Metanephros (tissue), 1 donor: ENCODE measurements around the gene LARP4B. TPM values are rescaled to one million over a fixed set of nuclear protein-coding genes. Genes with fewer than 3 reads are reported as not detected.

Source experiments
- total RNA-seq: library from RNA; depleted of rRNA; stranded (reverse); fragments of >200 nt; gene quantifications from one replicate; pipeline ENCODE4 v1.2.3, GENCODE V29; 2014

LARP4B gene
- total RNA-seq, result 45.3 TPM

DNA sequence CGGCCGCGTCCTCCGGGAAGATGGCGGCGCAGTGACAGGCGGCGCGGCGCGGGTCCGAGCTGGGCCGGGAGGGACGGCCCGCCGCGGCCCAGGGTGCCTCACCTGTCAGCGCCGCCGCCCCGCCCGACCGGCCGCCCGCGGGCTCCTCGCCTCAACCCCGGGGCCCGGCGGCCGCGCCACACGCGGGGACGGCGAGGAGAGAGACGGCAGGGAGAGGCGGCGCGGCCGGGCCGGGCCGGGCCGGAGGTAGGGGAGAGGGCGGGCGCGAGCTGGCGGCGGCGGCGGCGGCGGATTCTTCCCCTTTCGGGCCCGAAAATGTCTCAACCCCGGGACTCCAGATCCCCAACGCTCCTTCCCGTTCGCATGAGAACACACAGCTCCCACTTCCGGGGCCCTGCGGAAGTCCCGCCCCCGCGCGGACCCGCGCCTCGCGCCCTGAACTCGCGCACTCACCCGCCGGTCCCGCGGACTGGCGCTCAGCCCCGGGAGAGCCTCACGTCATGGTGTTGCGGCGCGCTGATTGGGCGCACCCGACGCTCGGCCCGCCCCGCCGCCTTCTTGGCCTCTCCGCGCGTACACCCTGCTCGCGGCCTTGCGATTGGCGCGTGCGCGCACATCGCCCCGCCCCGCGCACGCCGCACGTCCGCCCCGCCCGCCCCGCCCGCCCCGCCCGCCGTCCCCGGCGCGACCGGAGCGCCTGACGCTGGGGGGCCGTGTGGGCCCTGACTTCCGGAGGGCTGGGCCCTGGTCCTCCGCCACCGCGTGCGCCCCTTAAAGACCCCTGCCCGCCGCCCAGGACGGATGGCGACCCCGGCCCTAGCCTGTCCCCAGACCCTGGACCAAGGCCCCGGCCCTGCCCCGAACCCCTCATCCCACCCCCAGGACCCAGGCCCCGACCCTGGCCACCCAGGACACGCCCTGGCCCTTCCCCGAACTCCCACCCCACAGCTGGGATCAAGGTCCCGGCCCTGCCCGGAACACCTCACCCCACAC lies at the start of gene LARP4B:
TSS of gene LARP4B (minus strand) at position 380 of the 993 bp plus-strand sequence. CDS start 45,984 bp downstream, outside the sequence.

Other genes with a start within 250 kb of the LARP4B start
- 34.3 TPM for gene DIP2C, start 242.0 kb downstream of the LARP4B start, total RNA-seq
- gene GTPBP4, start 56.7 kb upstream of the LARP4B start, total RNA-seq, result 20.1 TPM
- not detected for gene IDI2, start 94.2 kb upstream of the LARP4B start, total RNA-seq
- gene IDI1, start 117.4 kb upstream of the LARP4B start, total RNA-seq, result 40.4 TPM
- 16.6 TPM for gene WDR37, start 124.7 kb upstream of the LARP4B start, total RNA-seq